SU-DHL-6 (cell line): Measurements from ENCODE around the gene MEX3A.

ENCODE experiments used
- EZH2phosphoT487 ChIP-seq: fragments of 200-600 bp; sonication (generic), shearing (Covaris generic); conservative IDR thresholded peaks from 2 replicates; pipeline ENCODE4 v1.6.1; 2018; ENCODE audit warnings: mild to moderate bottlenecking, antibody characterized with exemption, low read length, moderate library complexity, mixed read lengths
- TF ChIP-seq, protein P1 (sequence below): fragments of 200-600 bp; sonication (generic); IDR thresholded peaks from one replicate; pipeline ENCODE4 v1.5.1; 2017; ENCODE audit warnings: antibody characterized with exemption, mild to moderate bottlenecking, low read length, moderate library complexity; ENCODE audit not compliant: insufficient read depth, poor library complexity, severe bottlenecking

DNA sequence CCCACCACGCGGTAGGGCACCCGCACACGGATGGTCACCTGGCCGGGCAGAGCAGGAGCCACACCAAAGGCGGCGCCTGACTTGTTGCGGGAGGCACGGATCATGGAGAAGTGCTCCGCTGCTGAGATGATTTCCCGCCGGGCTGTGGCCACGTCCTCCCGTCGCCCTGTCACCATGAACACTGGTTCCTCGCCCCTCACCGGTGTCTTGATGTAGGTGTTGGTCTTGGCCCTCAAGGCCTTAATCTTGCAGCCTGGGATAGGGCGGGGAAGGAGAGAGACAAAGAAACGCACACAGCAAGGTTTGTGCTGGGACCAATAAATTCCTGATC is 4.9 kb downstream of the MEX3A start:
- TF ChIP-seq, protein P1, sequence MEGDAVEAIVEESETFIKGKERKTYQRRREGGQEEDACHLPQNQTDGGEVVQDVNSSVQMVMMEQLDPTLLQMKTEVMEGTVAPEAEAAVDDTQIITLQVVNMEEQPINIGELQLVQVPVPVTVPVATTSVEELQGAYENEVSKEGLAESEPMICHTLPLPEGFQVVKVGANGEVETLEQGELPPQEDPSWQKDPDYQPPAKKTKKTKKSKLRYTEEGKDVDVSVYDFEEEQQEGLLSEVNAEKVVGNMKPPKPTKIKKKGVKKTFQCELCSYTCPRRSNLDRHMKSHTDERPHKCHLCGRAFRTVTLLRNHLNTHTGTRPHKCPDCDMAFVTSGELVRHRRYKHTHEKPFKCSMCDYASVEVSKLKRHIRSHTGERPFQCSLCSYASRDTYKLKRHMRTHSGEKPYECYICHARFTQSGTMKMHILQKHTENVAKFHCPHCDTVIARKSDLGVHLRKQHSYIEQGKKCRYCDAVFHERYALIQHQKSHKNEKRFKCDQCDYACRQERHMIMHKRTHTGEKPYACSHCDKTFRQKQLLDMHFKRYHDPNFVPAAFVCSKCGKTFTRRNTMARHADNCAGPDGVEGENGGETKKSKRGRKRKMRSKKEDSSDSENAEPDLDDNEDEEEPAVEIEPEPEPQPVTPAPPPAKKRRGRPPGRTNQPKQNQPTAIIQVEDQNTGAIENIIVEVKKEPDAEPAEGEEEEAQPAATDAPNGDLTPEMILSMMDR, result no peak
- TF ChIP-seq EZH2phosphoT487, result no peak
